Tongue (tissue), 3 donors: ENCODE measurements around the gene TPCN2. TPM values are rescaled to one million over a fixed set of nuclear protein-coding genes. Genes with fewer than 3 reads are reported as not detected.
A peak's percentile ranks its signal among the peaks of the same experiment; 100 is the strongest.

Experiments used
- DNase-seq: peaks from one replicate; pipeline ENCODE4 v3.0.0-alpha.2; 2015
- small RNA-seq: library from RNA; depleted of rRNA; stranded (forward); fragments of <200 nt; gene quantifications from one replicate; pipeline ENCODE3, GENCODE V24; 2014; ENCODE audit warnings: low replicate concordance
- total RNA-seq: library from RNA; depleted of rRNA; stranded (reverse); fragments of >200 nt; gene quantifications from one replicate; pipeline ENCODE4 v1.2.3, GENCODE V29; 2014

The TPCN2 gene
- total RNA-seq, 1 donor from 2014 or later = 11.5 TPM

DNA sequence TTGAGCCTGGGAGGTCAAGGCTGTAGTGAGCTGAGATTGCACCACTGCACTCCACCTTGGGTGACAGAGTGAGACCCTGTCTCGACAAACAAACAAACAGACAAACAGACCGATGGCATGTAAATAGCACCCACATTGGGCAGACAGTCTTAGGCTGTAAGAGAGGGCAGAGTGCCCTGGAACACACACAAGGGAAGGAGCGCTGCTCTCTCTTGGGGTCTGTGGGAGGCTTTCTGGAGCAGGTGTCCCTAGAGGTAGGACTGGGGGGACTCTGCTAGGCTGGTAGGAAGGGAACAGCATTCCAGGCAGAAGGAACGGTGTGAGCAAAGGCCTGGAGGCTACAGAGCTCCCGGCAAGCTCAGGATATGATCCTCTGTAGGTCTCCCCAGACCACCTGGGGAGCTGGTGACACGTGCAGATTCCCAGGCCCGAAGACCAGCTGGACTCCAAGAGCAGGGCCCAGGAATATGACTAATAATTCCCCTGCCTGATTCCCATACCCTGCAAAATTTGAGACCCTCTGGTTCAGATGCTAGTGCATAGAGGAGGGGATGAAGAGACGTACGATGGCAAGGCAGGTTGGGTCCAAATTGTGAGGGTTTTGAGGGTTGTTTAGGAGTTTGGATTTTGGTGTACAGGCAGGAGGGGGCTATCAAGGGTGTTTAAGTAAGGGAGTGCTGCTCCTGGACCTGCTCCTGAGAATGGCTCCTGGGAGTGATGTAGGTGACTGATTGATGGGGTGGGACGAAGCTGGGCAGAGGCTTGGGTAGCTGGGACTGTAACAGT is 118.6 kb downstream of the TPCN2 start:
- DNase-seq = no peak

- no peak for DNase-seq
Measured at GRCh38 chr11:69167916-69168691, 119.4 kb downstream of the TPCN2 start.

DNA sequence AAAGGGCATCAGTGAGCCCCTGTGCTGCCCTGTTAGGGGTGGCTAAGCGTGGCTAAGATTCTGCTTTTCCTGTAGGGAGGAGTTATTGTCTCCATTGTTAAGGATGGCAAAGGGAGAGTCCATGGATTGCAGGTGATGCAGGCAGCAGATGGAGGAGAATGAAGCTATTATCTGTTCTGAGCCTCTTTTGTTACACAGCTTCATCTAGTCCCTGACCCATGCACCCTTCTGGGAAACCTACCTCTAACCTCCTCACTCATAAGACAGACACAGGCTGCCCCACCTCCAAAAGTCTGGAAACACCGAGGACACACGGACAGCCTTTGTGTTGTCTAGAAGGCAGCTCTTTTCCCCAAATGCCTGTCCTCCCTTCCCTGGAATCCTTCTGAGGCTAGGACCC is 120.7 kb downstream of the TPCN2 start:
- no peak for DNase-seq

GRCh38 chr11:69170704-69171103 is 122.0 kb downstream of the TPCN2 start:
- DNase-seq = peak; percentile 44

GRCh38 chr11:69171476-69172240 is 122.9 kb downstream of the TPCN2 start:
- no peak for DNase-seq

DNA sequence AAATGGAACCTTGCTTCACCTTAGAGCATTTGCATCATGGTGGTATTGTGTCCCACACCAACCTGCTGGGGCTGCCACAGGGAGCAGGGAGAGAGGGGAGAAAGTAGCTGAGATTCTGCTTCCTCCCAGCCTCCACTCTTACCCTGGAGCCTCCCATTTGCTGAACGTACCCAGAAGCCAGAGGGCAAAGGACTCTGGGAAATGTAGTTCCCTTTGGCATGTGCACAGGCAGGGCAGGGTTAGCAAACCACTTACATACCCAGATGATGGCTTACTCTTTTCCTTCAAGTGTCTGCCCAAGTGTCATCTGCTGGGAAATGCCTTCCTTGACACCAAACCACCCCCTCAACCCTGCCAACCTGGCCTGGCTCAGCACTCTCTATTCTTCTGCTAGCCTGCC is 123.9 kb downstream of the TPCN2 start:
- no peak for DNase-seq

GRCh38 chr11:69173331-69173730 is 124.6 kb downstream of the TPCN2 start:
- DNase-seq = no peak

DNA sequence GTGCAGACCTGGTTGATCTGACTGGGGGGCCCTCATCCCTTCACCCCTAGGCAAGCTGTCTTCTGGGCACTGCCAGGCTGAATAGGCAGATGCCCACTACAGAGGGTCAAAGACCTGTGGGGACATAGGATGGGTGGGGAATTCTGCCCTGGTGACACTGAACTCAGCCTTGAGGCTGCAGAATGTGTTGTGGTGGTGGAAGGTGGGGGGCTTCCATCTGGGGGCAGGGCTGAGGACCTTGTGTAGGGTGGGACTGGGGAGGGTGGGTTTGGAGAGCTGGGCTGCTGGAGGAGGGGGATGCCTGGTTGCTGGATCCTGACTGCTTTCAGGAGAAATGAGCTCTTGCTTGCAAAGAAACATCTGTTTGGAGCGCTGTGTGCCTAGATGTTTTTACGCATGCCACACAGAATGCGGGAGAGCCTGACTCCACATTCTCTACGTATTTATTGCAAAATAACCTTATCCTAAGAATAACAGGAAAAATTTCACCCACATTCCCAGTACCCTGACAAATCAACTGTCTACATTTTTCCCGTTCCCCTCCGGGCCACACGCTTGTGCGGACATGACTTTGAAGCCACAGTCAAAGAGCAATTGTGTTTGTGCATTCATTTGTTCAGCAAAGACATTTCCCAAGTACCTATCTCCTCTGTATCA is 125.3 kb downstream of the TPCN2 start:
- DNase-seq = no peak

- no peak for DNase-seq
Measured at GRCh38 chr11:69174841-69175240, 126.1 kb downstream of the TPCN2 start.

DNA sequence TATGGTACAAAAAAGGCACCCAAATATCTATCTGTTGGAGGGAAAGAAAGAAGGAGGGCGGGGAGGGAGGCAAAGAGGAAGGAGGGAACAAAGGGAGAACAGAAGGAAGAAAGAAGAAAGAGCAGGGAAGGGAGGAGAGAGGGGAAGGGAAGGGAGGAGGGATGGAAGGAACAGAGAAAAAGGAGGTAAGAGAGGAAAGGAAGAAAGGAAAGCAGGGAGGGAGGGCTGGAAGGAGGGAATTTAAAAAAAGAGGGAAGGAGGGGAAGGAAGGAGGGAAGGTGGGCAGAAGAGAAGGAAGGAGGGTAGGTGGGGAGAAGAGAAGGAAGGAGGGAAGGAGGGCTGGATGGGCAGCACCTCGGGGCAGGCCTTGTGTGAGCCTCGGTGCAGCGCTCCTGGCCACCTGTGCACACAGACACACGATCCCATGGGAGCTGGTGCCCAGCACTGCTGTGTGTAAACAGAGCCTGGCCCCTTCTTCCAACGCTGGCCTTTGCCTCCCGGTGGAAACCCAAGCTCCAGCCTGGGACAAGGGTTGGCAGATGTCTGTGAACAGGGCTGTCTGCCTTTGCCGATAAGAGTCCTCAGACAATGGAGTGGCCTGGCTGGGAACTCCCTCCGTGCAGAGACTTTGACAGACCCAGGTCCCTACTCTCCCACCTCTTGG is 130.2 kb downstream of the TPCN2 start:
- DNase-seq = no peak

- no peak for DNase-seq
Measured at GRCh38 chr11:69180226-69180625, 131.5 kb downstream of the TPCN2 start.

- DNase-seq = no peak
Measured at GRCh38 chr11:69180726-69181125, 132.0 kb downstream of the TPCN2 start.

- no peak for DNase-seq
Measured at GRCh38 chr11:69183613-69184012, 134.9 kb downstream of the TPCN2 start.

Small RNA genes lying within 50 kb of the gene (small RNA-seq; reads per million reads assigned to genes)
- gene MIR3164 = 0.23 reads per million, percentile 35 among the genes with 10 or more reads in this experiment

Other genes with a start within 250 kb of the TPCN2 start
- 14.2 TPM for gene CPT1A, start 207.0 kb upstream of the TPCN2 start, total RNA-seq
- 30.1 TPM for gene MRPL21, start 145.1 kb upstream of the TPCN2 start, total RNA-seq
- 20.1 TPM for gene IGHMBP2, start 145.0 kb upstream of the TPCN2 start, total RNA-seq
- not detected for gene MRGPRD, start 67.9 kb upstream of the TPCN2 start, total RNA-seq
- gene MRGPRF, start 35.7 kb upstream of the TPCN2 start, total RNA-seq = 20.5 TPM
- gene SMIM38, start 107.0 kb downstream of the TPCN2 start, total RNA-seq = 0.51 TPM
- 1.3 TPM for gene MYEOV, start 245.2 kb downstream of the TPCN2 start, total RNA-seq